ENCODE results near the gene ARHGEF28. TPM values are rescaled to one million over a fixed set of nuclear protein-coding genes. Genes with fewer than 3 reads are reported as not detected.

The ARHGEF28 gene
- total RNA-seq, 1 experiment from 2014 or later, result 0.57 TPM

DNA sequence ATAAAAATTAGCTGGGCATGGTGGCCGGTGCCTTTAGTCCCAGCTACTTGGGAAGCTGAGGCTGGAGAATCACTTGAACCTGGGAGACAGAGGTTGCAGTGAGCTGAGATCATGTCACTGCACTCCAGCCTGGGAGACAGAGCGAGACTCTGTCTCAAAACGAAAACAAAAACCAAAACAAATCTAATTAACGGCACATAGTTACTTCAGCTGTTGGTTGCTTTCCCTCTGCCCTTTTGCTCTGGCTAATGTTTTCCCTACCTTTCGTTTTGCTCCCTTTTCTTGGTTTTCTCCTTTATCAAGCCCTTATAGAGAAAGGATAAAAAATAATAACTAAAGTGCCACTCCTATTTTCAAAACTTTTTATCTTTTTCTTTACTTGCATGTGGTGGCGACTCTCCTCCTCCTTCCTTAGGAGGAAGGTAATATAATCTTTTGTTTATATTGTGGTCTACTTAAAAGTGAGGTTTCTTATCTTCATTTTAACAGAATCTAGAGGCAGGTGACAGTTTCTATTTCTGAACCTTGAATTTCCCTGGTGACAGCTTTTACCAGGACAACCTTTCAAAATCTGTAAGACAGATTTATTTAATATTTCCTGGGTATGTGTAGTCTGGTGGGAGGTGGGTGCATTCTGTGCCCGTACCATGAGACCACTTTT lies 125.4 kb downstream of the ARHGEF28 start:
- Histone ChIP-seq H3K23ac (ENCODE audit: insufficient read length, low read depth, low read length) (no peak overlapping the region), H2BK12ac (ENCODE audit: insufficient read length, low read depth, low read length) (no peak overlapping the region), H3K9me3 (ENCODE audit: control insufficient read depth, low read depth, low read length) (no peaks in the 10 kb centered on the region), H3K56ac (ENCODE audit: insufficient read length, low read depth, low read length) (no peak overlapping the region), H3K79me1 (ENCODE audit: insufficient read depth, low read depth, low read length, poor library complexity, severe bottlenecking) (no peaks in the 10 kb centered on the region), H3K14ac (ENCODE audit: insufficient read depth, low read length) (no peak overlapping the region), H4K91ac (ENCODE audit: insufficient read length, low read depth, low read length) (no peak overlapping the region), H3K4ac (ENCODE audit: low read depth, low read length) (no peak overlapping the region), H2AK5ac (ENCODE audit: insufficient read length, low read length) (no peak overlapping the region), H3K23me2 (ENCODE audit: insufficient read length, low read depth, low read length, poor library complexity, severe bottlenecking) (no peaks in the 10 kb centered on the region), H3K4me1 (ENCODE audit: insufficient read depth, low read length) (no peaks in the 10 kb centered on the region), H3K4me2 (ENCODE audit: insufficient read depth, insufficient read length, low read length) (no peak overlapping the region), H4K5ac (ENCODE audit: insufficient read length, low read depth, low read length) (no peak overlapping the region), H3K27me3 (ENCODE audit: insufficient read depth, low read length) (no peaks in the 10 kb centered on the region), H4K8ac (replicated peaks; ENCODE audit: insufficient read length, low read depth, low read length) (no peak overlapping the region), H3K79me2 (ENCODE audit: insufficient read depth, low read length) (no peaks in the 10 kb centered on the region), H3T11ph (ENCODE audit: low read length) (no peak overlapping the region), H2BK20ac (ENCODE audit: low read depth, low read length, poor library complexity, severe bottlenecking) (no peak overlapping the region), H4K20me1 (ENCODE audit: control insufficient read depth, insufficient read depth, insufficient read length) (no peaks in the 10 kb centered on the region), H3K9ac (ENCODE audit: extremely low read depth, insufficient read length, low read length) (no peak overlapping the region), H2AFZ (ENCODE audit: low read length) (no peak overlapping the region), H3K18ac (ENCODE audit: insufficient read length, low read depth, low read length) (no peak overlapping the region), H2BK15ac (ENCODE audit: low read depth, low read length) (no peak overlapping the region), H2BK5ac (ENCODE audit: insufficient read length, low read length) (no peak overlapping the region), H3K27ac (ENCODE audit: insufficient read length, low read depth, low read length) (no peak overlapping the region), H2BK120ac (ENCODE audit: low read depth, low read length, poor library complexity, severe bottlenecking) (no peak overlapping the region)
- no peak for TF ChIP-seq CTCF (conservative IDR thresholded peaks at IDR 0.05)
- no peaks in the 10 kb centered on the region; the same call in 1 of the 2 replicates for H3K27me3 Mint-ChIP-seq (ENCODE audit: low read depth)
- no CpG with 5 or more reads among the region's 7 CpGs for WGBS (ENCODE audit: extremely low coverage, insufficient read length, low lambda C conversion rate)
- H3K4me3 Mint-ChIP-seq, result no peak overlapping the region
- H3K9me3 Mint-ChIP-seq, result no peaks in the 10 kb centered on the region
- H3K4me1 Mint-ChIP-seq, result peaks cover 16% of the 10 kb centered on the region in 2 experiments
- no peak overlapping the region for H3K27ac Mint-ChIP-seq
- H3K36me3 Mint-ChIP-seq (ENCODE audit: insufficient read depth in 1 of 3, low read depth in 3 of 3), result no peaks in the 10 kb centered on the region
- no peak for DNase-seq
